ENCODE measurements around the gene SLC1A4. TPM values are rescaled to one million over a fixed set of nuclear protein-coding genes. Genes with fewer than 3 reads are reported as not detected.

Gene SLC1A4
- total RNA-seq, 4 donors from 2014 or later = 6.9 to 36.6 (median 12.7) TPM

DNA sequence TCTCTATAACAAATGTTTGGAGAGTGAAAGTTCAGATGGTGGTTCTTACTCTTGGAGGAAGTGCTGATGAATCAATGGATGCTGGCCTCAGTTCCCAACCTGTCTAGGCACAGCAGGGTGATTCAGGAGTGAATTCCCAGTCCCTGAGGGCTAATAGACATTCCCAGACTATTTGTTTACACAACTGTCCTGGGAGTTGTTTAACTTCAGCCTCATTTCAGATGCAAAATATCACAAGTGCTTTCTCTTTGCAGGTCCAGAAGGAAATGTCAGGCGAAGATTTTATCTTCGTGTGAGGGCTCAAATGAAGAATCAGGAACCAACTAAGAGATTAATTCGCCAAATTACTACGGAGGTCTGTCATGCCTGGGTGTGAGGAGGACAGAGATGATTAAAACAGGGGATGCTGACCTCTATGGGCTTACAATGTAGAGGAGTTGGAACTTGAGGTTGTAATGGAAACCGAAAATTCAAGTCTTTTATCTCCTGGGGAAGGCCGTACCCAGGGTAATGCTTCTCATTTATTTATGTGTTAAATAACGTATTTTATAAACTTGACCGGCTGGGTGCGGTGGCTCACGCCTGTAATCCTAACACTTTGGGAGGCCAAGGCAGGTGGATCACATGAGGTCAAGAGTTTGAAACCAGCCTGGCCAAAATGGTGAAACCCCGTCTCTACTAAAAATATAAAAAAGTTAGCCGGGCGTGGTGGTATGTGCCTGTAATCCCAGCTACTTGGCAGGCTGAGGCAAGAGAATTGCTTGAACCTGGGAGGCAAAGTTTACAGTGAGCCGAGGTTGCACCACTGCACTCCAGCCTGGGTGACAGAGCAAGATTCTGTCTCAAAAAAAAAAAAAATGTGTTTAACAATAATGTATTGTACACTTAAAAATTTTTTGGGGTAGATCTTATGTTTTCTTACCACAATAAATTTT lies 38.7 kb upstream of the SLC1A4 start:
- intact Hi-C loops (cut with DNase I; ENCODE audit: low total_unique reads) = no loop called here
- TF ChIP-seq POLR2A (IDR thresholded peaks at IDR 0.05) = no peak
- Histone ChIP-seq H3K4me3 (no peak overlapping the region), H3K9me3 (no peaks in the 10 kb centered on the region), H3K4me1 (no peaks in the 10 kb centered on the region), H3K27me3 (no peaks in the 10 kb centered on the region), H3K27ac (no peak overlapping the region), H3K36me3 (no peaks in the 10 kb centered on the region)
- no peak for DNase-seq

- intact Hi-C loops (cut with DNase I; ENCODE audit: low total_unique reads) = no loop called here
These were observed 37.8 kb upstream of the SLC1A4 start for GRCh38 chr2:64951306-64951953.

DNA sequence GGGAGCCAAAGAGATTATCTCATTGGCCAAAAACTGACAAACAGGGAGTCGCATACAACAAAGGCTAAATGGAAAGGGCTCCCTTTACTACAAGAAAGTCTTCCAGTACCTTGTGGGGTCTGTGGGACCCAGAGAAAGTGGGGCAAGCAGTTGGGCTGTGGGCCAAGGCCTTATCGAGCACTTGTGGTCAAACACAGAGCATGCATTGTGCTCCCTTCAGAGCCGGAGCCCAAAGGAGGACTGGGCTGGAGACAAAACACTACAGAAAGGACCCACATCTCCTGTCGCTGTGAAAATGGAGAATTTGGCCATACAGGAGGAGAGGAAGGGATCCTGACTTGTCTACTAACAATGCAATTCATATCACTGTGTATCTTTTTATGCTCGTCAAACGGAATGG lies 37.1 kb upstream of the SLC1A4 start:
- Histone ChIP-seq H3K4me3 (no peak overlapping the region), H3K27me3 (no peaks in the 10 kb centered on the region), H3K36me3 (no peaks in the 10 kb centered on the region), H3K27ac (no peak overlapping the region), H3K9me3 (no peaks in the 10 kb centered on the region), H3K4me1 (no peaks in the 10 kb centered on the region)
- intact Hi-C loops (cut with DNase I; ENCODE audit: low total_unique reads) = no loop called here
- no peak for TF ChIP-seq CTCF (IDR thresholded peaks at IDR 0.05)
- no peak for TF ChIP-seq POLR2A (IDR thresholded peaks at IDR 0.05)
- DNase-seq = no peak

More at GRCh38 chr2:64951306-64951953, 37.8 kb upstream of the SLC1A4 start:
- Histone ChIP-seq H3K36me3 (no peaks in the 10 kb centered on the region), H3K4me3 (no peak overlapping the region), H3K27me3 (no peaks in the 10 kb centered on the region), H3K27ac (no peak overlapping the region), H3K4me1 (no peaks in the 10 kb centered on the region), H3K9me3 (no peaks in the 10 kb centered on the region)
- TF ChIP-seq CTCF (IDR thresholded peaks at IDR 0.05) = no peak
- no peak for DNase-seq

- intact Hi-C loops (cut with DNase I; ENCODE audit: low total_unique reads) = no loop called here
- TF ChIP-seq CTCF (IDR thresholded peaks at IDR 0.05) = no peak
- no peak for TF ChIP-seq POLR2A (IDR thresholded peaks at IDR 0.05)
- no peak for DNase-seq
- no peak overlapping the region for H3K4me3 ChIP-seq
- H3K27me3 ChIP-seq = no peaks in the 10 kb centered on the region
- H3K4me1 ChIP-seq = peaks cover 0 to 2% of the 10 kb centered on the region in 2 donors
- H3K9me3 ChIP-seq = no peaks in the 10 kb centered on the region
- no peaks in the 10 kb centered on the region for H3K36me3 ChIP-seq
- no peak overlapping the region for H3K27ac ChIP-seq
These were observed 36.4 kb upstream of the SLC1A4 start for GRCh38 chr2:64952511-64953482.

DNA sequence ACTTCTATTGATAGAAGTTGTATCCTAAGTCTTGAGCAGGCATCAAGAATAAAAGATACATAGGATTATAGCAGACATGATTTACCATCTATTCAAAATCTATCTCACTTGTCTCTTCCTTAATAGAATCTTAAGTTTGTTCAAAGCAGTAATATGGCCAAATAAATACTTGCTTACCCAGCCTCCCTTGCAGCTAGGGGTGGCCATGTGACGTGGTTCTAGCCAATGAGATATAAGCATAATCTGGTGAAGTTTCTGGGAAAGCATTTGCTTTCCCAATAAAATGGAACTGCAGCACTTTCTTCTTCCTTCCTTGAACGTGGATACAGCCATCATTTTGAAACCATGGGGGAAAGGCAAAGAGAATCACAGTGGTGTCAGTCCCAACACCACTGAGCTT lies 33.7 kb upstream of the SLC1A4 start:
- peaks cover 0 to 6% of the 10 kb centered on the region in 2 donors for H3K4me1 ChIP-seq
- DNase-seq = no peak

More for the DNA sequence above, 33.7 kb upstream of the SLC1A4 start:
- Histone ChIP-seq H3K4me3 (no peak overlapping the region), H3K27me3 (no peaks in the 10 kb centered on the region), H3K9me3 (no peaks in the 10 kb centered on the region), H3K27ac (no peak overlapping the region), H3K36me3 (no peaks in the 10 kb centered on the region)
- TF ChIP-seq CTCF (IDR thresholded peaks at IDR 0.05) = no peak
- TF ChIP-seq POLR2A (IDR thresholded peaks at IDR 0.05) = no peak
- intact Hi-C loops (cut with DNase I; ENCODE audit: low total_unique reads) = no loop called here

Measured in uterus (tissue), 4 donors.